ENCODE results near the gene JAM3. TPM values are rescaled to one million over a fixed set of nuclear protein-coding genes. Genes with fewer than 3 reads are reported as not detected.

The JAM3 gene
- total and polyA plus RNA-seq, 2 of the 4 experiments (the other 2 are of a cell fraction), result 38.0 to 71.5 TPM

GRCh38 chr11:134138376-134138775 is 69.5 kb downstream of the JAM3 start:
- Histone ChIP-seq H3K14ac (replicated peaks; ENCODE audit: low read depth, low read length) (no peak overlapping the region), H3K4me3 (ENCODE audit: insufficient read depth, low read depth, low read length) (no peak overlapping the region), H3K9me3 (ENCODE audit: control insufficient read depth, insufficient read depth, low read length) (no peaks in the 10 kb centered on the region), H3K23ac (ENCODE audit: low read depth, low read length) (no peak overlapping the region), H2BK5ac (ENCODE audit: low read depth, low read length, poor library complexity, severe bottlenecking) (no peak overlapping the region), H4K91ac (ENCODE audit: insufficient read depth, low read depth, low read length) (no peak overlapping the region), H3K56ac (ENCODE audit: extremely low read depth, insufficient read depth, low read length) (no peak overlapping the region), H2BK15ac (ENCODE audit: low read depth, low read length) (no peak overlapping the region), H3K27ac (ENCODE audit: insufficient read depth, low read length) (no peak overlapping the region), H3K4ac (ENCODE audit: low read depth, low read length) (no peak overlapping the region), H4K8ac (ENCODE audit: low read depth in 2 of 2, low read length in 2 of 2) (no peak overlapping the region), H2BK20ac (ENCODE audit: low read depth, low read length) (no peak overlapping the region), H3K4me1 (ENCODE audit: control insufficient read depth, insufficient read depth, low read length) (no peaks in the 10 kb centered on the region), H4K5ac (ENCODE audit: low read depth, low read length) (no peak overlapping the region), H3K18ac (ENCODE audit: low read depth, low read length) (no peak overlapping the region), H4K20me1 (ENCODE audit: insufficient read depth, low read length) (peaks cover 3% of the 10 kb centered on the region; the same call in 1 of the 2 replicates), H2AK9ac (replicated peaks; ENCODE audit: low read depth, low read length, poor library complexity) (no peak overlapping the region), H2BK120ac (ENCODE audit: low read depth, low read length) (no peak overlapping the region), H3K4me2 (ENCODE audit: low read depth, low read length) (no peak overlapping the region), H2AFZ (replicated peaks; ENCODE audit: low read length, poor library complexity) (no peak overlapping the region), H3K9me1 (ENCODE audit: insufficient read depth, low read length) (no peaks in the 10 kb centered on the region), H3K9ac (ENCODE audit: low read depth, low read length) (no peak overlapping the region), H3K27me3 (ENCODE audit: control insufficient read depth, insufficient read depth, low read length) (no peaks in the 10 kb centered on the region), H3K36me3 (ENCODE audit: control insufficient read depth, insufficient read depth, low read length) (peaks cover 3% of the 10 kb centered on the region), H2AK5ac (ENCODE audit: low read depth, low read length) (no peak overlapping the region), H3K79me1 (ENCODE audit: low read depth in 1 of 2, low read length in 2 of 2) (peaks cover 3 to 15% of the 10 kb centered on the region in 2 experiments; a peak in 2 of 4 replicates)
- TF ChIP-seq USF2 (IDR thresholded peaks at IDR 0.05; ENCODE audit: low read depth, low read length) (no peak), MAFK (IDR thresholded peaks at IDR 0.05; ENCODE audit: low read depth, low read length) (no peak), BHLHE40 (IDR thresholded peaks at IDR 0.05; ENCODE audit: low read depth, low read length) (no peak), FOS (IDR thresholded peaks at IDR 0.05; ENCODE audit: low read depth, low read length) (no peak), NFE2L2 (IDR thresholded peaks at IDR 0.05; ENCODE audit: low read depth, low read length) (no peak), CEBPB (IDR thresholded peaks at IDR 0.05; ENCODE audit: low read depth, low read length) (no peak), RFX5 (IDR thresholded peaks at IDR 0.05; ENCODE audit: low read depth, low read length) (no peak), ELK1 (IDR thresholded peaks at IDR 0.05; ENCODE audit: borderline replicate concordance, low read depth, low read length) (no peak), SMC3 (IDR thresholded peaks at IDR 0.05; ENCODE audit: low read depth, low read length) (no peak), RCOR1 (IDR thresholded peaks at IDR 0.05; ENCODE audit: insufficient replicate concordance, low read length) (no peak), RAD21 (IDR thresholded peaks at IDR 0.05; ENCODE audit: low read length) (no peak), MAZ (IDR thresholded peaks at IDR 0.05; ENCODE audit: borderline replicate concordance, low read depth, low read length) (no peak), POLR2A (IDR thresholded peaks at IDR 0.05; ENCODE audit: low read depth, low read length) (no peak), CHD1 (IDR thresholded peaks at IDR 0.05; ENCODE audit: low read depth, low read length) (no peak), MXI1 (IDR thresholded peaks at IDR 0.05; ENCODE audit: borderline replicate concordance, low read depth, low read length) (no peak), CTCF (conservative IDR thresholded peaks at IDR 0.05; ENCODE audit: low read depth, low read length) (no peak)
- dilution Hi-C loops (cut with HindIII; ENCODE audit: low sequenced_read_pairs, unreplicated experiment) (no loop called here), intact Hi-C loops (cut with micrococcal nuclease) (no loop called here), in situ Hi-C loops (cut with MboI; ENCODE audit: low sequenced_read_pairs) (no loop called here)
- CTCF ChIA-PET, result interaction anchor here (0.8 to 1.5 kb wide), 2 partner anchors 16 to 87 kb away, joined by 3 to 6 read pairs; no protein-coding TSS in a partner anchor
- ATAC-seq (ENCODE audit: low read depth), result no peak
- no CpG with 5 or more reads among the region's 9 CpGs for WGBS, 2 experiments (ENCODE audit: extremely low coverage in 2 of 2, insufficient read length in 1 of 2)
- no peak for DNase-seq
- BruUV-seq (replicated peaks), result no TSS peak
- POLR2A ChIA-PET (ENCODE audit: unreplicated experiment), result no interaction called here
